SH-SY5Y (cell line): ENCODE data around the gene KRTAP5-1.

Experiments used
- GATA2 ChIP-seq: IDR thresholded peaks from 2 replicates; pipeline ENCODE4 v1.6.1; 2011; ENCODE audit warnings: mild to moderate bottlenecking, low read depth, low read length
- GATA3 ChIP-seq: IDR thresholded peaks from 2 replicates; pipeline ENCODE4 v1.6.1; 2011; ENCODE audit warnings: low read depth, mild to moderate bottlenecking, low read length, moderate library complexity

KRTAP5-1 gene

DNA sequence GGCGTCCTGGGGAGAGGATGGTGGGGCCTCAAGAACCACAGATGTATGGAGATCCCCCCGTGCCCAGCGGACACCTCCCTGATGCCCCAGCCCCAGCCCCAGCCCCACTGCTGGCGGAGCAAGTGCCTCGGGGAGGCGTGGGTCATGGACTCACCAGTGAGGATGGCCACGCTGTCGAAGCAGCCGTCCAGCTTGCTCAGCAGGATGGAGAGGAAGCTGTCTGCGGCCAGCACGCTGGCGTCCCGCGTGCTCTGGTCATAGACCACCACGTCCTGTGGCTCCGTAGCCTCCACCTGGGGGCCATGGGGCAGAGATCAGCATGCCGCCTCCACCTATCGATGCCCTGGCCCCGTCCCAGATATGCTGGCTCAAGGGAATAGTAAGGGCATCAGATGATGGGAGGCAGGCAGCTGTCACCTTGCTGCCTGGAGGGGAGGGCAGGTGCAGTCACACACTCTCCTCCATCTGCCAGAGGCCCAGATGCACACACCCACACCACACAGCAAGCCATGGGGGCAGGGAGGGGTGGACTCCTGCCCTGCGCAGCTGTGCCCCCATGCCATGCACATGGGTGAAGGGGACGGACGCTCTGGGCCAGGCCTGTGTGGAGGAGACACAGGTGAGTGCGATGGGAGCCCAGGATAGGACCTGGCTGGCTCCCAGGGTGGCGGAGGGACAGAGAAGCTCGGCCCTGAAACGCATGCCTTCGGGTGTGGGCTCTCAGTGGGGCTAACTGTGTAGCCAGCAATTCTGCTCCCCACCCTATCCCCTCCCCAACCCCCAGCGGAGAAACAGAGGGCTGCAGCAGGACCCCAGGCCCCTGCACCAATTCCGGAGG lies 21.2 kb downstream of the KRTAP5-1 start:
- TF ChIP-seq GATA3 (no peak), GATA2 (no peak)

DNA sequence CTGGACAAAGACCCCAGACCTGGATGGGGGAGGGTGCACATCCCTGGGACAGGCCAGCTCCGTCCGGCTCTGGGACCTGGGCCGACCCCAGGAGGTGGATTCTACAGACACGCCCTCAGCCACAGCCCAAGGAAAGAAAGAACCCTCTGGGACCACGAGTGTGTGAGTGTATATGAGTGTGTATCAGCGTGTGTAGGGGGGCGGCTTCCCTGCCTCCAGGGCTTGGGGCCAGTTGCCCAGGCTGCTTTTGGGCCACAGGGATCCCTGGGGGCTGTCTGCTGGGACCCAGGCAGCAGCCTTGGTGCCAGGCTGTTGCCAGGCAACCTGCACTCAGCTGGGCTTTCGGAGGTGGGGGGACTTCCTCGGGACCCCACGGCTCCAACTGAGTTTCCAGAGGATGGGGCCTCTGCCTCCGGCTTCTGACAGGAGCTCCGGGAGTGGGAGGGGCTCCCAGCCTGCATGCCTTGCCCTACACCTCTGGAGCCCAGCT lies 21.9 kb downstream of the KRTAP5-1 start:
- TF ChIP-seq GATA3 (no peak), GATA2 (no peak)

DNA sequence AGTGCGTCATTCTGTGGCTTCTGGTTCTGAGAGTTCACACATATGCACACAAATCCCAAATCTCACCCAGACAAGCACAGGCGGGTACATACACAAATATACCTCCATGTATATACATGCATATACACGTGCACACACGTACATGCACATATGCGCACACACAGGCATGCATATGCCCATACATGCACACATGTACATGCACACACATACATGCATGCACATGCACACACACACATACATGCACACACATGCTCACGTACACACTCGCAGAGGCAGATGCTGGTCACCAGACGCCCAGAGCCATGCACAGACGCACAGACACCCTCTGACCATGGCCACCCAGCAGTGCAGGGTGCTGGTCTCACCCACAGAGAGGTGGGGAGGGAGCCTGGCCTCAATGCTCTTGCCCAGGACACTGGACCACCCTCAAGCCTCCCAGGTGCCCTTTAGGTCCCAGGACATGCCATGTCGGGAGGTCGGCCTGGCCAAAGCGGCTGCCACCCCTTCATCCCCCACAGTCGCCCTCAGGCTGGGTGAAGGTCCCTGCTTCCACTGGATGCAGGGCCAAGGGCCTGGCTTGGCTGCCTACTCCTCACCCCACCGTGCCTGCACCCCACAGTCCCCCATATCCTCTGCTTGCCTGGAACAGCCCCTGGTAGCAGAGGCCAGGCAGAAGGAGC lies 22.5 kb downstream of the KRTAP5-1 start:
- TF ChIP-seq GATA3: no peak
- no peak for TF ChIP-seq GATA2

DNA sequence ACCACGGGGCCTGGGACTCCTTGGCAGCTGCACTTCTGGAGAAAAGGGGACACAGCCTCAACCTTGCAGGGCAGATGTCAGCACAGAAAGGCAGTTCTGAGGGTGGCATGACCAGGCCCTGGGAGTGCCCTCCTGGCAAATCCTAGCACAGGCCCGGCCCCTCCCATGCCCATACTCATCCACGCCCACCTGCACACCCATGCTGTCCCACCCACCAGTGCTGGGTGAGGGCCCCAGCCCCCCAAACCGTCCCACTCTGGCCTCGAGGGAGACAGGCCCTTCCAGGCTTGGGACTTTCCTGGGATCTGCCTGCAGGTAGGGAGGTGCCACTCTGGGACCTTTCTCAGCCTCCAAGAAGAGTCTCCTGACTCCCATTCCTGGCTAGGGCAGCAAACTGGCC lies 23.1 kb downstream of the KRTAP5-1 start:
- TF ChIP-seq GATA2: no peak
- TF ChIP-seq GATA3: no peak

DNA sequence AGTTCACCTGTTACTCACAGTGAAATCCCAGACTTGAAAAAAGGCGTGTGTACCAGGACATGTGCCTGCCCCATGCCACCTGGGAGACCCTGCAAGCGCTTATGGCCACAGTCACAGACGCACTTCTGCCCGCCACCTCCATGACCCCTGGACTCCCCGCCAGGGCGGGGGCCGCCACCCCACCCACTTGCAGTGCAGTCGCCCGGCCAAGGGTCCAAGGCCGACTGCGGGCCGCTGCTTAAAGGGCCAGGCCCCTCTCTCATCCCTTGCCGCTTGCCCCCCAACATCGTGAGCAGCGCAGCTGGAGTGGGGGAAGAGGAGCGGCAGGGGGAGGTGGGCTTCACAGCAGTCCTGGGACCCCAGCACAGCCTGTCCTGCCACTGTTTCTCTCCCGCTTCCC lies 23.8 kb downstream of the KRTAP5-1 start:
- TF ChIP-seq GATA2 (no peak), GATA3 (no peak)

DNA sequence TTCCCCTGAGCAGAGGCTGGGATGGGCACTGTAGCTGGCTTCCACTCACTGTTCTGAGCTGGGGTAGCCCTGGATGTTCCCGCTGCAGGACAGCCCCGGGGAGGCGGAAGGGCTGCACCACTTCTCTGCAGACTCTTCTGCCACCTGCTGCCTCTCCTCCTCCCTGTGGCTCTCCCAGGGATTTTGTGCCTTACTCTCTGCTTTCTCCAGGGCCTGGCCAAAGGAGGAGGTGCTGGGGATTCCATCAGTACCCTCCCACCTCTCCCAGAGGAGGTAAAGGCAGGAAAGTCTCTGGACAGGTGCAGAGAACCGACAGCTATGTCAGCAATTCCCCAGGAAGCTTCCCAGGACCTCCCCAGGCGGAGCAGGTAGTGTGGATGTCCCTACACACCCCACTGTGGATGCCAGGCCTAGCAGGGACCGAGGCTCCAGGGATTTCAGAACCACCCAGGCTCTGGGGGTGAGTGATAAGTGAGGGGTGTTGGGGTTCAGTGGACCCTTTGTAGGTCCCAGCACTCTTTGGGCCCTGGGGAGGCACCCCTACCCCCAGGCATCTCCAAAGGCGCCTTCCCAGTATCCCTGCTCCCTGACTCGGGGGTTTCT lies 24.3 kb downstream of the KRTAP5-1 start:
- TF ChIP-seq GATA3: no peak
- no peak for TF ChIP-seq GATA2

DNA sequence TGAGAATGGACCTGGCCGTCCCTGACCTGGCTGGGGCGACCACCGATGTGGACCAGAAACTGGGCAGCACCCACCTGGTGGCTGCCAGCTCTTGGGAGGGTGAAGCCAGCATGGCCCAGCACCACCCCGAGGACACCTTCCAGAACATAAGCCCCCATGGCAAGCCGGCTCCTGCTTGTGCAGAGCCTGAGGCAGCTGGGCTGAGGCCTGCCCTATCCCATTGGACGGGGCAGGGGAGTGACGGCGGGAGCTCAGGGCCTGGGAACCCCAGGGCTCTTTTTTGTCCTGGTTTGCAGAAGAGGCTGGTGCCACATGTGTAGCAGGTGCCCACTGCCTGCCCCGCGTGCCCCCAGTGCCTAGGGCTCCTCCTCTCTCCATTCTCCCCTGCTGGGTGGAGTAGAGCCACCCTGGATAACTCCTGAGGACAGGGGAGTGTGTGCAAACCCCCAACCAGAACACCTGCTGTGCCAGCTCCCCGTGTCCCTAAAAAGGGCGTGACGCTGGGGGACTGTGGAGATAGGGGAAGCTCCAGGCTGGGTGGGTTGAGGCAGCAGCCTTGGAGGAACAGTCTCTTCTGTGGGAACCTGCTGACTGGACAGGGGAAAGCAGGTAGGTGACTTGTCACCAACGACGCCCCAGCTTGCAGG lies 25.0 kb downstream of the KRTAP5-1 start:
- TF ChIP-seq GATA2 (no peak), GATA3 (no peak)

DNA sequence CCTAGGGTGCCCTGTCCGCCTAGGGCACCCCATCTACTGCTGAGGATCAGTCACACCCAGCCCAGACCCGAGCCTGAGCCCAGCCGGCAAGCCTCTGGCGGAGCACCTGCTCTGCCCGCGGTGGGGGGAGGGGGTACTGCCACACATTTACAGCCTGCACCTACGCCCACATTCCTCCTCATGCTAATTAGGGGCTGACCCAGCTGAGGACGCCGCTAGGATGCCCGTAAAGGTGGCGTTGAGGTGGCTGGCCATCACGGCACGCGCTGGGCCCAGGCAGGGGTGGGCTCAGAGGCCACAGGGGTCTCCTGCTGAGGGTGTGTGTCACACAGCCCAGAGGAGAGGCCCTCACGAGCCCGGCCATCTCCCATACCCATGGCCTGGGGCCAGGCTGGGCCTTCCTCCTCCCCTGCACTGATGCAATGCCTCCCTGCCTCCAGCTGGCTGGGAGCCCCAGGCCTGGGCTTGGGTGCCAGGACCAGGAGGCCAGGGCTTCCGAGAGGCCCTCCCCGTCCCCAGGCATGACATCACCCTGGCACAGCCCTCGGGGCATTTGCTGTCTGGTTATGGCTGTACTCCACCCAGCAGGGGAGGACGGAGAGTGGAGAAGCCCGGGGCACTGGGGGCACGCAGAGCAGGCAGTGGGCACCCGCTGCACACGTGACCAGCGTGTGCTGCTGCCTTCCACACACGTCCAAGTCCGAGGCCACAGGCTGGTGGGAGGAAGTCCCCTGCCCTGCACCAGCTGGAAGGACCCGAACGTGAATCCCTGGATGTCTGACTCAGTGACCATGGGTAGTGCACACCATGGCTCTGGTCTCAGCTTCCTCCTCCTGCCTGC lies 25.8 kb downstream of the KRTAP5-1 start:
- no peak for TF ChIP-seq GATA3
- TF ChIP-seq GATA2: no peak

DNA sequence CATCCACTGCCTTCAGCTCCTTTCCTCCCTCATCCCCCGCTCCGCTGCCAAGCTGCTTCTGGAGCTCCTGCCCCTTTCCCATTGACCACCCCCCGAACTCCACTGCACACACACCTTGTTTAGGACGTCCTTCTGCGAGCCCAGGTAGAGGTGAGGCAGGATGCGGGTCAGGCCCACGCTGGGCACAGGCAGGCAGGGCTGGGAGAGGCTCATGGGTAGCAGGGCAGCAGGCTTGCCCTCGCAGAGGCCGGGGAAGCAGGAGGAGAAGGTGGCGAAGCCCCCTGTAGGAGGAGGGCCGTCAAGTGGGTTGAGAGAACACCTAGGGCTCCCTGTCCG lies 26.3 kb downstream of the KRTAP5-1 start:
- no peak for TF ChIP-seq GATA3
- TF ChIP-seq GATA2: no peak

DNA sequence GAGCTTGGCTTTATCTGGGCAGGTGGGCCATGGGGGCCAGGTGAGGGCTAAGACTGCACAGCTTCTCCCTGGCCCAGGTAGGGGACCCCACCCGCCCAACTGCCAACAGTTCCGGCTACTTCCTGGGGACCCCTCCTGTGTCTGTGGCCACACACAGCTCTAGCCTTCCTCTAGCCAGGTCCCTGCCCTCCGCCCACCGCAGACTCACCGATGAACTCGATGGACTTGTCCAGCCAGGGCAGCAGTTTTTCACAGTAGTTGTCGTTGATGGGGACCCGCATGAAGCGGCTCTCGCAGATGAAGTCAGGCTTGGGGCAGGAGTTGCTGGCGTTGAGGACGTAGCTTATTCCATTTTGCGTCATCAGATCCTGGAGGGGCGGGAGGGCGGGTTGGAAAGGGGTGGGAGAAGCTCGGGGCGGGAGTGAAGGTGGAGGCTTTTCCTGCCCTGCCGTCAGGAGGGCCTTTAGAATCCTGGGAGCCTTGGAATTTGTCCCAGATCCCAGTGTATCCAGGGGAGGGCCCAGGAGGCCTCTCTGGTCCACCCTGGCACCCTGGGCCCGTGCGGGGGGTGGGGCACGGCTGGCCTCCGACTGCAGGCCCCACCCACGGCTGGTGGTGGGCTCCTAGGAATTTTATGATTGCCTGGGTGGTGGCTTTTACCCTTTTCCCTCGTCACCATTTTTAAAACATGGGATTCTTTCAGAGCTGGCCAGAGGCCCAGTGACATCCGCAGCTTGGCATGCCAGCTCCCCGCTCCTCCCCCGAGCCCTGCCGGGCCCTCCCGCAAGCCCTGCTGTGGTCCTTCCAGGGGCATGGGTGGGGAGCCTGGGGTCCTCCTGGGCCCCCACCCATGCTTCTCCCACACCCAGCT lies 26.9 kb downstream of the KRTAP5-1 start:
- TF ChIP-seq GATA2 (no peak), GATA3 (no peak)

DNA sequence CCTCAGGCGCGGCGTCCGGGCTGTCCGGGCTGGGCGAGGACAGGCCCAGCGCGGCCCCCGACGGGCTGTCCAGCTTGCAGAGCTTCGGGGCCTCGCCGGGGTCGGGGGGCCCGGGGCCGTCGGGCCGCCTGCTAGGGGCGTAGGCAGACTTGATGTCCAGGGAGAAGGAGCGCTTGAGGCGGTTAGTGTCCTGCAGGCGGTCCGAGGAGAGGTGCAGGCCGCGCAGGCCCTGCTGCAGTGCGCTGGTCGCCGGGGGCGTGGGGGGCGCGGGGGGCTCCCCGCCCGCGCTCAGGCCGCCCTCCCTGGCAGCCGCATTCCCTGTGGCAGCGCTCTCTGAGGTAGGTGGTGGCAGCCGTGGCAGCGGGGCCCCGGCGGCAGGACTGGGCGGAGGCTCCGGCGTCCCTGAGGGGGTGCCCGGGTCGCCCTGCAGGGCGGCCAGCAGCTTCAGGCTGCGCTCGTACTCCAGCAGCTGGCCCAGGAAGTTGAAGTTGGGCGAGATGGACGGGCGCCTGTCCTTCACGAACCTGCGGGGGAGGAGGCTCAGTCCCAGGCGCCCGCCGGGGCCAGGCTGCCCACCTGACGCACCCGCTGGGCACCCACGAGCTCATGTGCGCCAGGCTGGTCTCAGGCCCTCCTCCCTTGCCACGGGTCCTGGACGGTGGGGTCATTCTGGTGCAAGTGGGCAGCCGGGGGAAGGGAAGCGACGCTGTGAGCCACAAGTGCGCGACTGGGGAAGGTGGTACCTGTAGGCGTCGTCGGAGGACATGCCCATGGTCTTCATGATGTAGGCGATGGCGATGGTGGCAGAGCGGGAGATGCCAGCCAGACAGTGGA lies 27.8 kb downstream of the KRTAP5-1 start:
- no peak for TF ChIP-seq GATA2
- no peak for TF ChIP-seq GATA3
